HG03342 (cell line): ENCODE data around the gene EHMT1.

Source experiments
- ATAC-seq: cut with Tn5 transposase; IDR thresholded peaks from one replicate; pipeline ENCODE4 v1.9.1; 2021; ENCODE audit warnings: mild to moderate bottlenecking, moderate library complexity; ENCODE audit not compliant: unreplicated experiment

Gene EHMT1

DNA sequence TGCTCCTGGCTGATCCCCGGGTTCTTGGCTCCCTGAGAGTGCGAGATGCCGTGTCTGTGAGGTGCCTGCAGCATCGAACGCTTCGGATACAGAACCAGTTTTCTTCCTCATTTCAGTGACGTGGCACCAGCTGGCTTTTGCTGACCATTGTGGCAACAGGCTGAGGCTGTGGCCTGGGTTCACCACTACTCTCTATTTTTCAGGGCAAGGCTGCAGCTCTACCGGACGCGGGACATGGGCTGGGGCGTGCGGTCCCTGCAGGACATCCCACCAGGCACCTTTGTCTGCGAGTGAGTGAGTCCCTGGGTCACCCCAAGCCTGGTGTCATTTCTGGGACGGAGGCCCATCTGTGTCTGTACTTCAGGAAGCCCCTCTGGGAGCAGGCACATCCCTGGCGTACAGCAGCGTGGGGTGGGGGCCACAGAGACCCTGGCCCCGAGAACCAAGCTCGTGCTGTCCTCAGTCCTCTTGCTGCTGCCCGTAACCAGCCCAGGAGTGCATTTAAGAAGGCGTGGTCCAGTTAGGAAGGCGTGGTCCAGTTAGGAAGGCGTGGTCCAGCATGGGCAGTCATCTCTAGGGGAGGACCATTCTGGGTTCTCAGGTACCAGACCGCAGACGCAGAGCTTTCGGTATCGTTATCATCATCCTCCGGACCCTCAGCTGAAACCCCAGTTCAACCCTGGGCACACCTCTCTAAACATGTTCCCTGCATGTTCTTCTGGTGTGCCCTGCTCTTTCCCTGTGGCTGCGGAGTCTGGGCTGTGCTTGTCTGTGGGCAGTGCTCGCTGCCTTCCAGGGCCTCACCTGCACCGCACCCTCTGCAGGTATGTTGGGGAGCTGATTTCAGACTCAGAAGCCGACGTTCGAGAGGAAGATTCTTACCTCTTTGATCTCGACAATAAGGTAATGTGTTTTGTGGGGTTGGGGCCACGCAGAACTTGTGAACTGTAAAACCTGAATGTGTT is 198.7 kb downstream of the EHMT1 start:
- ATAC-seq, result no peak

DNA sequence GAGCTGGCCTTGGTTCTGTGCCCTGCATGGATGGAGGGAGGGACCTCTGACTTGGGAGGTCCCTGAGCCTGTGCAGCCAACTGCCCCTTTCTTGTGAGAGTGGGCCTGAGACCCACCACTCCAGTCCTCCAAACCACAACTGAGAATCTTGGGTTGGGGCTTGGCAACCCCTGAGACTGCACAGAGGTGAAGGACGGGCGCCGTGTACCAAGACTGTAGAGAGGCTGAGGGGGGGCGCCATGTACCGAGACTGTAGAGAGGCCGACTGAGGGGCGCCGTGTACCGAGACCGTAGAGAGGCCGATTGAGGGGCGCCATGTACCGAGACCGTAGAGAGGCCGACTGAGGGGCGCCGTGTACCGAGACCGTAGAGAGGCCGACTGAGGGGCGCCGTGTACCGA is 199.5 kb downstream of the EHMT1 start:
- ATAC-seq, result no peak

DNA sequence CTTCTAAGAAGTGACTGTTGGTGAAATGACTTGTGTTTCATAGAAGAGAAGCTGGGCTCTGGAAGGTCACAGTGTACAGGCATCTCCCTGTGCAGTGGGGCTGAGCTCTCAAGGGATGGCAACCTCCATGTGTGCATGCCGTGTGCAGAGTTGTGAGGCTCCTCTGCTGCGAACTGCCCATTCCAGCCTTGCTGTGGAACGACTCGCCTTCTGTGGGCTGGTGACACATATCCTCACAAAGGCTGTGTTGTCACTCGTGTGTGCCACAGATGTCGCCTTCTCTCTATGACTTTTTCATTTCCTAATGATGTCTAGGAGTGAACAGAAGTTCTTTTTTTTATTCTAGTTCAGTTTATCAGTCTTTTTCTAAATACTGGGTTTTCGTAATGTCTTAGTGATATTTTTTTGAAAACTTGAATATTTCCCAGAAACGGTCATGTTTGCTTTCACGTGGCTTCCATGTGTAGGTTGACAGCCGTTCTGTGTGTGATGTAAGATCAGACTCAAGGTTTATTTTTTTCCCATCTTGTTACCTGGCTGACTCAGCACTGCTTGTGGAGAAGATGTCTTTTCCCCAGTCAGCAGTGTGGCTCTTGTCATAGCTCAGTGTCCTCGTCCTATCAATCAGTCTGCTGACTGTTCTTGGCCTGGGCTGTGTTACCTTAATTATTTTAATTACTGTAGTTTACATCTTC is 201.5 kb downstream of the EHMT1 start:
- no peak for ATAC-seq

DNA sequence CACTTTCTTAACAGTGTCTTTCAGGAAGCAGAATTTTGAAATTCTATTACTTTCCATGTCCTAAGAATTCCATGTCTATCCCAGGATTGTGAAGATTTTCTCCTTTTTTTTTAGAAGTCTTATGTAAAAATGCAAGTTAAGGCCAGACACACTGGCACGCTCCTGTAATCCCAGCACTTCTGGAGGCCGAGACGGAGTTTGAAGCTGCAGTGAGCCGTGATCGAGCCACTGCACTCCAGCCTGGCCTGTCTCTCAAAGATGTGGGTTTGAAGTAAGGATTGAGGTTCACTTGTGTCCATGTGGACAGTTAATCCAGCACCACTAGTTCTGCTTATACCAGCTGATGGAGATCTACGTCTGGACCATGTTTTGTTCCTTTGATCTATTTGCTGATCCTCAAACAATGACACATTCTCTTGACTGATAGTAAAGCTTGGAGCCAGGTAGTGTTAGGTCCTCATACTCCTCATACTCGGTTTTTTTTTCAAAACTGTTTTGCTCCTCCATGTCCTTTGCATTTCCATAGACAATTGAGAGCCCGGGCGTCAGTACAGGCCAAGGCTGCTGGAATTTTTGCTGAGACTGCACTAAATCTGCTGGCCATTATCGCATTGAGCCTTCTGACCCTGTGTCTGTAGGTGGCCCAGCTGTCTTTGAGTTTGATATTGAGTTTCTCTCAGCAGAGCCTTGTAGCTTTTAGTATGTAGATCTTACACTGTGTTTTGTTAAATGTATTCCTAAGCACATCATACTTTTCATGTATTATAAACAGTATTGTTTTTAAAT is 205.4 kb downstream of the EHMT1 start:
- no peak for ATAC-seq

DNA sequence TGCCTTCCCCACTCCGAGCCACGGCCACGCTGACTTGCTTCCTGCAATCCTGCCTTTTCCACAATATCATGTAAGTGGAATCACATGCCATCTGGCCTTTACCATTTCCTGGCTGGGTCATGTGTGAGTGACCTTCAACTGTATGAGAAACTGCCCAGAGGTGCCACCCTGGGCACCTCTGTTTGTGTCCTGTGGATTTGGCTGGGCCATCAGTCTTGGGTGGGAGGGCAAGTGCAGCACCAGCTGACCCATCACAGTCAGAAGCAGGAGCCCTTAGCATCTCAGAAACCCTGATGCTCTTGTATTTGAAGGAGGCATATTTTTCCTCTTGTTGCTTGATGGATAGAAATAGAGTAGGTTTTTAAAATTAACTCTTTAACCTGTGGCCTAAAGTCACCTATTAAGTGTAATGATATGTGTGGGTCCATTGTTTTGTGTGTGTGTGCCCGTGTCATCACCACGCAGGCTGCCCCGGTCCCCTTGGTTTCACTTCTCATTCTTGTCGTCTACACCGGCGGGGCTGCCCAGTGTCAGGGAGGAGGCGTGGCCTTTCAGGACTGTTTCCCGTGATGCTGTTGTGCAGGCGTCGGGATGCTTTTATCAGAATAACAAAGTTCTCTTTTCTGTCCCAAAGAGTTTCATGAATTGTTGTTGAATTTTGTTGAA is 206.7 kb downstream of the EHMT1 start:
- ATAC-seq, result no peak

DNA sequence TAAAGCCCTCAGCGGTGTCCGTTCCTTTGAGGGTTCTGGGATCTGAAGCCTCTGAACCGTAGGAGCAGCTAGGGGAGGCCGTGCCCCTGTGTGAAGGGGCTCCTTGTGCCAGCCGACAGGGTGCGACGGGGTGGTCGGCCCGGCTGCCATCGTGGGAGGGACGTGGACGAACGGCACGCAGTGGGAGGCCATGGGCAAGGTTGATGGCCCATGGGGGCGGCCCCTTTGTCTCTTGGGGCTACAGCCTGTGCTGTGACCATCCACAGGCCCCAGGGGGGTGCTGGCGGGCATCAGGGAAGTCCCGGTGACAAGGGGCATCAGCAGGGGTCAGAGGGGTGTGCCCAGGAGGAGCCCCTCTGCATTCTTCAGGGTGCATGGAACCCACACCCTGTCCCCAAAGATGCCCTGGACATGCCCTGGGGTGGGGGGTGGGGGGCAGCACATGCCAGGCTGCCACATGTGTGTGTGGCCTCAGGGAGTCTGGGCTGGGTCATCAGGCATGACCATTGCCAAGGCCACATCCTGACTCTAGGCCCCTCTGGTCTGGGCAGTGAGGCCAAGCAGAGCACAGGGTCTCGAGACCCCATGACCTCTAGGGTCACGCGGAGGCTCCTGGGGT is 209.2 kb downstream of the EHMT1 start:
- ATAC-seq, result no peak

DNA sequence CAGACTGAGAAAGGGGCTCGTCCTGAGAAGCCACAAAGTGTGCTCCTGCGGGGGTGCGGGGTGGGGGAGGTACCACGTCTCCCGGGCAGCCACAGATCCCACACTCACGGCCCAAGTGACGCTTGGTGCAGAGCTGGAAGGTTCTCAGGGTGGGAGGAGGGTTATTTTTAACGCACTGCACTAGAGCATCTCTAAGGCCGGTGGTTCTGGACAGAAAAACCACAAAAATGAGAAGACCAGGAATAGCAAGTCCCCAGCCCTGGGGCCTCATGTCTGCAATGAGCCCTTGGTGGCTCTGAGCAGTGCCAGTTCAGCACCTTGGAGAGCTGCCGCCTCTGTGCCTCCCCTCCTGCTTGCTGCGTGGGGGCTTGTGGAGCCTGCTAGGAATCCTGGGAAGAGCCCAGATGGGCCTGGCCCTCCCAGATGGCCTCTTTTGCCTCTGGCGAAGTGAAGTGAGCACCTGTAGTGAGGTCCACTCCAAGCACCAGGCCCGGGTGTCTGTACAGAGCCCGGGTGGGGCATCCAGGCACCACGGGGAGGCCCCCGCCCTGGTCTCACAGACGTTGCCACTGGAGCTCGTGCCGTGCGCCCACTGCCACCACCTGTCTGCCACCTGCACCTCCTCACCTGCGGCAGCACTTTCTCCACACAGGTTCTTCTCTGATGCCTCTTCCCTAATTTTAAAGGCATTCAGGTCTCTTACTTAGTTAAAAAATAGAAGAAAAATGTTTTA is 209.9 kb downstream of the EHMT1 start:
- no peak for ATAC-seq

DNA sequence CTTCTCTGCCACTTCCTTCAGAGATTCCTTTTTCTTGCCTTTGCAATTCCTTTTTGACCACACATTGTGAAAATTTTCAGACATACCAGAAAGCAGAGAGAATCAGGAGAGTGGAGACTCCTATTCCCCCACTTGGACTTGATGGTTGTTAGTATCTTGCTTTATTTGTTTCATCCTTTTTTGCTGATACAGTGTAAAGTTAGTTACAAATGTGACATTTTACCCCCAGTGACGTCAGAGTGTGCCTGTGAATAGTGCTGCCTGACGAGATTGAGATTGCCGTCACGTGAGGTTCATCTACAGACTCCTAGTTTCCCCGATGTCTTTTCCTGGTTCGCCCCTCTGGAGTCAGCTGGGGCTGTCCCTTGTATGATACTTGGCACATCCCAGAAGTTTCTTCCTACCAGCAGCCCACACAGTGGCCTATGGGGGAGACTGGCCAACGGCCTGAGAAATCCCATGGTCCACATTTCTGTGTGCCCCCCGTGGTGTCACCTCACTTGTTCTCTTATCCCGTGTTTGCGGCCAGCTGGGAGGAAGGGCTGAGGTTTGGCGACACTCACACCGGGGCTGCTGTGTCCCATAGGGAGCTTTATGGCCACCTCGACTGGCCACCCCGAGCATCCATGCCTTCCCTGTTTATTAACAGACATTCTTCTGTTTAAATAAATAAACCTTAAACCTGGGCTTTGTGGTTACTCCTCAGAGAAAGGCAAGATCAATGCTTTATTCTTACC is 210.6 kb downstream of the EHMT1 start:
- no peak for ATAC-seq

DNA sequence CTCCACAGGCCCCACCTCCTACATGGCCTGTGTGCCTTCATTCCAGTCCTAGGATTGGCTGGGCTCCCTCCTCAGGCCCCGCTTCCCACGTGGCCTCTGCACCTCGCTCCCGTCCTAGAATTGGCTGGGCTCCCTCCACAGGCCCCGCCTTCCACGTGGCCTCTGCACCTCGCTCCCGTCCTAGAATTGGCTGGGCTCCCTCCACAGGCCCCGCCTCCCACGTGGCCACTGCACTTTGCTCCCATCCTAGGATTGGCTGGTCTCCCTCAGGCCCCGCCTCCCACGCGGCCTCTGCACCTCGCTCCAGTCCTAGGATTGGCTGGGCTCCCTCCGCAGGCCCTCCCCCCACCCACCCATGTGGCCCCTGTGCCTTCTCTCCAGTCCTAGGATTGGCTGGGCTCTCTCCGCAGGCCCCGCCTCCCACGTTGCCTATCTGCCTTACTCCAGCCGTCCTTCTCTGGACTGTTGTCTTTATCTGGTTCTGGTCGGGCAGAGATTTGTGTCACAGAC is 213.4 kb downstream of the EHMT1 start:
- no peak for ATAC-seq

DNA sequence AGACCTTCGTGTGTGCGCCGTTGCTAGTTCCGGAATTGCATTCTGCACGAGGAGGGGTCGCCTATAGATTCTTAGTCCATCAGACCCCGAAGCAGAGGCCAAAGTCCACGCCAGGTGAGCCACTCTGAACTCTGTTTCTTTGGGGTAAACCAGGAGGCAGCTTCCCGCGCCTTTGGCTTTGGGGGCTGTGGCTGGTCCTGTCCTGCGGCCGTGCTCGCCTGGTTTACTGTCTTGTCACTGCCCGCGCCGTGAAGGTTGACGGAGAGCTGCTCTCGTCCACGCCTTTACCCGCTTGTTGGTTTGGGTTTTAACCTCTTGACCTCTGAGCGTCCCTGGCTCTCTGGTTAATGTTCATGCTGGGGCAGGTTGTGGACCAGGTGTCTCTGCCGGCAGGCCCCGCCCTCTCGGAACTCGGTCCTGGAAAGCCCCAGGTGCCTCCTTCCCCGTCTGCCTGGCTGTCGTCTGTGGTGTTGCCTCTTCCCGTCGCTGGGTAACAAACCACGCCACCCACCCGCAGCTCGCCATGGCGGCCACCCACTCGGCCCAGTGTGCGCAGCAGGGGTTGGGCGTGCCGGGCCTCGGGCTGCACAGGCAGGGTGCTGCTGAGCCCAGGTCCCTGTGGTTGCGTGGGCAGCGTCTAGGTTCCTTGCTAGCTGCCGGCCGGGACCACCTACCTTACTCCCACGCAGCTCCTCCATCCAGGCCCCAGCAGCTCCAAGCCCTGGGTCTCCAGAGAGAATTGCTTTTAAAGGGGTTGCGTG is 214.2 kb downstream of the EHMT1 start:
- ATAC-seq, result no peak

DNA sequence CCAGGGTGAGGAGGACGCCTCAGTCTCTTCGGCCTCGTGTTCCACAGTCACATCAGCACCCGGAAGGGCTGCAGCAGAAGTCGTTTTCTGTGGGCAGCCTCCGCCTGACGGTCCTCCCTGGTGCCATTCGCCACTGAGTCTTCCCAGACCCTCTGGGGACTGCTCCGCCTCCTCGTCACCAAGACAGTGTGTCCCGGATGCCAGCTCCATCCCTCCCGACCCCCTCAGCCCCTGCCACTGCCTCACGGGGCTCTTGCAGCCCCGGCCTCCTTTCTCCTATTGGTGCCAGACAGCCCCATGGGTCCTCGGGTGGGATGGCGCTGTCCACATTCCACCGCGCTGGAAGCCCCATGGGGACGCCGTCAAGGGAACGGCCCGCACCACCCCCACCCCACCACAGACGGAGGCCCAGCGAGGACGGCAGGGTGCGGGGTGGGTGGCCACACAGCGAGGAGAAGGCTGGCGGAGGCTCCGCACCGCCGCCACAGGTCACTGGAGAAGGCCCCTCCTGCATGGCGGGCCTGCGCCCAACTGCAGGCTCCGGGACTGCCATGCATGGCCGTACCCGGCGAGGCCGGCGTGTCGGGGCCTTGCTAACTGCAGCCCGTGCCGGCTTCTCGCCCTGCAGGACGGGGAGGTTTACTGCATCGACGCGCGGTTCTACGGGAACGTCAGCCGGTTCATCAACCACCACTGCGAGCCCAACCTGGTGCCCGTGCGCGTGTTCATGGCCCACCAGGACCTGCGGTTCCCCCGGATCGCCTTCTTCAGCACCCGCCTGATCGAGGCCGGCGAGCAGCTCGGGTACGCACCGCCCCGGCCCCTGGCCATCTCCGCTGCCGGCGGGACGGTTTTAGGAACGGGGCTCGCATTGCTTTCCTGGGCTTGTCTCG is 215.2 kb downstream of the EHMT1 start:
- ATAC-seq, result no peak

DNA sequence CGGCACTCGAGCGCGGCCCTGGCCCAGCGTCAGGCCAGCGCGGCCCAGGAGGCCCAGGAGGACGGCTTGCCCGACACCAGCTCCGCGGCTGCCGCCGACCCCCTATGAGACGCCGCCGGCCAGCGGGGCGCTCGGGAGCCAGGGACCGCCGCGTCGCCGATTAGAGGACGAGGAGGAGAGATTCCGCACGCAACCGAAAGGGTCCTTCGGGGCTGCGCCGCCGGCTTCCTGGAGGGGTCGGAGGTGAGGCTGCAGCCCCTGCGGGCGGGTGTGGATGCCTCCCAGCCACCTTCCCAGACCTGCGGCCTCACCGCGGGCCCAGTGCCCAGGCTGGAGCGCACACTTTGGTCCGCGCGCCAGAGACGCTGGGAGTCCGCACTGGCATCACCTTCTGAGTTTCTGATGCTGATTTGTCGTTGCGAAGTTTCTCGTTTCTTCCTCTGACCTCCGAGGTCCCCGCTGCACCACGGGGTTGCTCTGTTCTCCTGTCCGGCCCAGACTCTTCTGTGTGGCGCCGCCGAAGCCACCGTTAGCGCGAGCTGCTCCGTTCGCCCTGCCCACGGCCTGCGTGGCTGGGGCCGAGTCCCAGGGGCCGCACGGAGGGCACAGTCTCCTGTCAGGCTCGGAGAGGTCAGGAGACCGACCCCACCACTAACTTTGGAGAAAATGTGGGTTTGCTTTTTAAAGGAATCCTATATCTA is 216.2 kb downstream of the EHMT1 start:
- no peak for ATAC-seq

DNA sequence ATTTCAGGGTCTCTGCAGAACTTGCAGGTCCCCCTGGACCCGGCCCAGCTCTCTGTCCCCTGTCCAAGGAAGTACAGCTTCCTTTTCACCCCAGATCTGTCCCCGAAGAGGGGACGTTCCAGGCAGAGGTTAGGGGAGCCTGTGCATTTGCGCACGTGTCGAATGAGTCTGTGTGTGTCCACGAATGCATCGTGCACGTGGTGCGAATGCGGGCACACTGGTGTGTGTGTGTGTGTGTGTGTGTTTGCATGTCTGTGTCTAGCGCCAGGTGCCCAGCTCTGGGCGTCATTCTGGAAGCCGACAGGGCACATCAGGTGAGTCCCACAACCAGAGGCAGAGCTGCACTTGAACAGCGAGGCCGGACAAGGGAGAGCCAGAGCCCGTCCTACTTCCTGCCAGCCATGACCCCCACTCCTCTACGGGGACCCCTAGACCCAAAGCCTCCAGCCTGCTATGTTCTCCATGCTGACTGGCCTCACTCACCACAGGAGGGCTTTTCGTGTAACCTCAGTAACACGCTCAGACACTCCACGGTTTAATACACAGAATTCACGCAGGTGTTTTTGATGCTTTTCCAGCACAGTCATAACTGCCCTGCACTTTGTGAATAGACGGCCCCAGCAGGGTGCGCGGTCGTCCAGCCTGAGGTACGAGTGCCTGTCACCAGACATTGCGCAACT is 217.5 kb downstream of the EHMT1 start:
- ATAC-seq, result no peak

DNA sequence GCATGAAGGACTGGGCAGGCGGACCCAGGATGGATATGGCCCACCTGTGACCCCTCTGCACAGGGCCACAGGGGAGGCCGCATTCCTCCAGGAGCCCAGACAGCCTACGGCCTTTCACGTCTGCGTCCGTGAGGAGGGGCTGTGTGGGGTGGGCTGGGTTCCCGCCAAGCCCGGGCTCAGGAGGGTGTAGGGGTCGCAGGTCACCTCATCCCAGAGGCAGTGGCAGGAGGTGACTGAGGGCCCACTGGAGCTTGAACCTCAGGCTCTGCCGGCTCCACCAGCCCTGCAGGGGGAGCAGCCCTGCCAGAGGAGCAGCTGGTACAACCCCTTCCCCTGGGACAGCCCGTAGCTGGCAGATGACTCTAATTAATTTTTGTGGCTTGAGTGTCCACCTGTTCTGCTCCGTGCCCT is 218.0 kb downstream of the EHMT1 start:
- ATAC-seq, result no peak

DNA sequence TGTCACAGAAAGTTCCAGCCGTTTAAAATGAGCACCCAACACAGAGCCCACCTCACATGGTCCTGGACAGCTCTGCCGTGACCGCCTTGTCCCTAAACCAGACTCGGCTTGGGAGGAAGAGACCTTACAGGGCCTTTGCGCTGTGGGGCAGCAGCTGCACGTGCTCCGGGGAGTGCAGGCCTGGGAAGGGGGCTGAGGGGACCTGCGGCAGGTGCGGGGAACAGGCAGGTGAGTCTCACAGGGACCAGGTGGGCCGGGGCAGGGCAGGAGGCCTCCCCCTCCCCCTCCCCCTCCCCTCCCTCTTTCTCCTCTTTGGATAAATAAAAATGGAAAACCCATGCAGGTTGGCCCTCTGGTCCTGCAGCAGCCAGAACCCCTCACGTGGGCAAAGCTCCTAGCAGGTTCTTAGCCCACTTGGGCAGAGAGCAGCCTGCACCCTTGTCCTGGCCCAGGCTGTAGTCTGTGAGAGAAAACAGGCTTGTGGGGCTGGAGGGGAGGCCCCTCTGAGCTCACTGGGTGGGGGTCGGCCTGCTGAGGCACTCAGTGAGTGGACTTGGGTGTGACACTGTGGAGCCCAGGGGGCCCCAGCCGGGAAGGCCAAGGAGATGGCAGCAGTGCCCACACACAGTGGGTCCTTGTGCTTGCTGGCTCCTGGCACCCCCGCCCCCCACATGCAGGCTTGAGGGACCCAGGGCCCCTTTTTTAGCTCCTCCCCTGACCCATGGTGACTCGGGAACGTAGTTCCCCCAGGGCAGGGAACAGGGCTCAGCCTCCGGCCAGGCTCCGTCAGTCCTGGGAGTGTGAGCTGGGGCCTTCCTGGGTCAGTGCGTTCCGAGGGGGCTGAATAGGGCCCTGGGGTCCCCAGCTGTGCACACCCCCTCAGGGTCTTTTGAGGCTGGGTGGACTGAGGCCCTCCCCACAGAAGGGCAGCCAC is 218.8 kb downstream of the EHMT1 start:
- ATAC-seq, result no peak
